ENCODE results near the gene SYNJ2.

The SYNJ2 gene

GRCh38 chr6:158015188-158015506, 33.5 kb downstream of the SYNJ2 start:
- FAIRE-seq, result no peak

DNA sequence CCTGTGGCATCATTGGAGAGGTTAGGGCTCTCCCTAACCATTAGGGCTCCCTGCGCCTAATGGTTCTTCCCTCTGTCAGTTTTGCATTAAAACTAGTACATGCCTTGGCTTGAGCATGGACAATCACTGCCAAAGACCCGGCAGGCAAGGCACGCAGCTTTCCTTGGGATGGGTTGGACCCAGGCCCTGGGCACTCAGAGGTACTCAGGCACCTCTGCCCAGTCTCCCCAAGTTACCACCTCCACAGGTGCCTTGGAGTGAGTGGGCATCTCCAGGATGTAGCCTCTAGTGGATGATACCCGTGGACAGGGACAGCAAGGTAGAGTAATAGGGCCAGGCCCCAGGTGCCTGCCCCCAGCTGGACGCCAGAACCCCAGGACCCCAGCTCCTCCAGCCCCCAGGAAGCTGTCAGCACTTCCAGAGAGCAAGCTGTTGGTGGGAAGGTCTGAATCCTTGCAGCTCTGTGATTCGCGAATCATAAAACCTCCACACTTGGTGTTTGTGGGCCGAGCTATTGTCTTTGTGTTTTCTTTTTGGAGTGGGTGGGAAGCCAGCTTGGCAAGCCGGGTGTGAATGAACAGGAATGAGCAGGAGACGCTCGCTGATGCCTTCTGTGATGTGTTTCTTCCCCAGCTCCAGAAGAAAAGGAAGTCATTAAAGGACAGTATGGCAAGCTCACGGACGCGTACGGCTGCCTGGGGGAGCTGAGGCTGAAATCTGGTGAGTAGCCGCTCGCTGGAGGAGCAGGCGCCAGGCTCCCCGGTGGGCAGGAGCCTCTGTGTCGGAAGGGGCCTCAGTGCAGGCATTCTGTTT, 35.1 kb downstream of the SYNJ2 start:
- no peak for FAIRE-seq

GRCh38 chr6:158017621-158018040, 36.0 kb downstream of the SYNJ2 start:
- FAIRE-seq, result no peak

GRCh38 chr6:158018041-158018771, 36.5 kb downstream of the SYNJ2 start:
- no peak for FAIRE-seq

DNA sequence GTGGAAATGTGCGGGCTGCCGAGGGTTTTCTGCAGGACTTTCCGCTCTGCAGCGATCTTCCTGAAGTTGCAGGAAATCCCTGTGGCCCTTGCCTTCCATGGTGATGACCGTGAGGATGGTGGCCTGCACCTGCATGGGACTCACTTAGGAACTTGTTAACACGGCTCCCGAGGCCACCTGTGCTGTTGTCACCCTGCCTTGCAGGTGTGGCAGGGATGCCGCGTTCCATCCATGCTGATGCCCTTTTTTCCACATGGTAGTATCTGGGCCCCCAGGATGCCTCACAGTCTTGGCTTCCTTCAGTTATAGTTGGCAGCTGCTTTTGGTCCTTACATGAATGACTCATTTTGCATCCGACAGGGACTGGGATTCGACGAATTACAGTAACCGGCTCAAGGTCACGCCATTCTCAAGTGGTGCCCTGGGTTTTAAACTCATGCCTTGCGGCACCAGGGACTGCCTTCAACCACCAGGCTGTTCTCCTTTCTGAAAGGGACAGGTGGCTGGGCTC, 37.2 kb downstream of the SYNJ2 start:
- no peak for FAIRE-seq

- FAIRE-seq, result no peak
Observed at GRCh38 chr6:158019416-158019815, 37.8 kb downstream of the SYNJ2 start.

- FAIRE-seq, result no peak
Observed at GRCh38 chr6:158020272-158020711, 38.6 kb downstream of the SYNJ2 start.

GRCh38 chr6:158020811-158021210, 39.1 kb downstream of the SYNJ2 start:
- FAIRE-seq, result no peak

DNA sequence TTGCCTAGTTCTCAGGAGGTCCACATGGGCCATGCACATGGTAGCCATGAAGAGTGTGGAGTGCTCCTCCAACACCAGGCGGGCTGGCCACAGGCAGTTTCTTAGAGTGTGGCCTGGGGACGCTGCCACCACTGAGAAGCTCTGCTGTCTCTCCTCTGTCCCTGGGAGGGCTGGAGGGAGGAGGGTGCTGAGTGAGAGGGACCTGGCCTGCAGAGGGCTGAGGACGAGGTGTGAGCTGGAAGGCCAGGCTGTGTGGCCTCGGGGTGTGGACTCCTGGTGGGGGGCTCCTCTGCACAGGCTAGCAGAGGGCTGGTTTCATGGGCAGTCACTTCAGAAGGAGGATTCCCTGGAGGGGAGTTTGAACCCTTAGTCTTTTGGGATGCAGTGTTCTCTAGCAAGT, 39.7 kb downstream of the SYNJ2 start:
- FAIRE-seq, result no peak

DNA sequence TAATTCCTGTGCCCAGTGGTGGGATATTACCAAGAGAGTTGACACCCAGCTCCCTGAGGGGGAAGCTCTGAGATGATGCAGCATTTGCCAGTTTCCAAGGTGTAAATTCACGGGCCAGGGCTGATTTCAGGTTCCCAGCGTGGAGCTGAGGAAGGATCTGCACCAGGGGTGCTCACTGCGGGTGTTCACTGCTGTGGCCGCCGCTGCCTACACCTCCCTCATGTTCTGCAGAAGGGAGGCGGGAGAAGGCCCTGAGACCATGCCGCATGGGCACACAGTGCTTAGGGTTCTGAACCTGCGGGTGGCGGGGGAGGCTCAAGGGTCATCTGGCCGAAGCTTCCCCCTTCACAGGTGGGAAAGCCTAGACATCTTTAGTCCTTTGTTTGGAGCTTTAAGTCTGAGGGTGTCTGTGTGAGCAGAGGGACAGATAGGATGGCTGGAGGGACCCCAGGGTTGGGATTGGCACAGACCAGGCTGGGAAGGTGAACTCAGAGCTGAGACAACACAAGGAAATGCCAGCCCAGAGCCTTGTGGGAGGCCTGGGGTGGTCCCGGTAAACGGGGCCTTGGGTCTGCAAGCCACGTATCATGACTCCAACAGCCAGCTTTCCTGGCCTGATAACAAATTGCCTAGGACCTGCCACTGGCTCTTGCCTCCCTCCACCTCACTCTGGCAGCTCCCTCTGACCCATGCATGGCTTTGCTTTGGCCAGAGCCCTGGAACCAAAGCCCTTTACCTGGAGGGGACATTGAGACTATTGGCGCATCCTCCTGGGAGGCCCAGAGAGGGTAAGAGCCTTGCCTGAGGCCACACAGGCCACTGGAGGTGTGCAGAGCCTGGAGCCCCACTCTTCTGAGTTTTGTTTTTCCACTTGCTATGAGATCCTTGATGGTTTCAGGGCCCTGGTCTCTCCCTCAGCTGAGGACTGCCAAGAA, 40.4 kb downstream of the SYNJ2 start:
- no peak for FAIRE-seq

DNA sequence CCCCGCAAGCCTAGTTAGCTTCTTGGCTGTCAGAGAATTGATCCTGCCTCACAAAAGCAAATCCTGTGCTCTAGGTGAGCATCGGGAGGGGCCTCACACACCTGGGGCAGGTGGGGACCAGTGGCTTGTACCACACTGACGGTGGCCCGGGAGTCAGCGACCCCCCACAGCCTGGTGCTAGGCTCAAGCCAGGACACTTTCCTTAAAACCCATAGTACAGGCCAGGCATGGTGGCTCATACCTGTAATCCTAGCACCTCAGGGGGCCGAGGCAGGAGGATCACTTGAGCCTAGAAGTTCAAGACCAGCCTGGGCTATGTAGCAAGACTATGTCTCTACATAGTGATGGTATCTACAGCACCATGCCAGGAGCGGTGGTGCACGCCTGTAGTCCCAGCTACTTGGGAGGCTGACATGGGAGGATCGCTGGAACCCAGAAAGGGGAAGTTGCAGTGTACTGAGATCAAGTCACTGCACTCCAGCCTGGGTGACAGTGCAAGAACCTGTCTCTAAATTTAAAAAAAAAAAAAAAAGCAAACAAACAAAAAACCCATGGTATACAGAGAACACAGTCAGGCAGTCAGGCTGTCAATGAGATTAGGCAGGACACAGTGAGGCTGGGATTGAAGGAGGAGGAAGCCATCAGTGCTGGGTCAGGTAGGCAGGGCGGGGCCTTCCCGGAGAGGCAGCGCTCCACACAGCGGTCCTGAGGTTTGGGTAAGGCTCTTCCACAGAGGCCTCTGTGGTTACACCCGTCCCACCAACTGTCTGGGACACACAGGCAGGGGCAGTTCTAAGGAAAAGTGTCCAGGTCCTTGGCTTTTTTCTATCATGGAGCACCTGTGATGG, 41.3 kb downstream of the SYNJ2 start:
- FAIRE-seq, result no peak

DNA sequence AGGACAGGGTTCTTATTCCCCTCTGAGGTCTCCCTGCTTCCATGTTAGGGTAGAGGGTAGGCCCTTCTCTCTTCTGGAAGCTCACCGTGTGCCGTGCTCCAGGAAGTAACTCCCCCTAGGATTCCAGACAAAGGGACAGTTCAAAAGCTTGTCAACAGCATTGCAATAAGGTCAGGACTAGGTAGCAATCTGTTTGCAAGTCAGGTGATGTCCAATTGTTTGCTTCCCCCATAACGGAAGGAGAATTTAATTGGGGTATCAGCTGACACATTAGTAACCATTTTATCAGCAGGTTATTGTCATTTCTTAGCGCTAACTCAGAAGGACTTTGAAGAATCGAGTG, 41.9 kb downstream of the SYNJ2 start:
- peak; percentile 17 for FAIRE-seq

- FAIRE-seq, result no peak
Observed at GRCh38 chr6:158024566-158025297, 43.1 kb downstream of the SYNJ2 start.

GRCh38 chr6:158026054-158026900, 44.6 kb downstream of the SYNJ2 start:
- peak; percentile 75 for FAIRE-seq

- no peak for FAIRE-seq
Observed at GRCh38 chr6:158026901-158027589, 45.4 kb downstream of the SYNJ2 start.

- no peak for FAIRE-seq
Observed at GRCh38 chr6:158027590-158028285, 46.1 kb downstream of the SYNJ2 start.

- no peak for FAIRE-seq
Observed at GRCh38 chr6:158028421-158028820, 46.8 kb downstream of the SYNJ2 start.

- FAIRE-seq, result no peak
Observed at GRCh38 chr6:158028876-158029275, 47.2 kb downstream of the SYNJ2 start.

DNA sequence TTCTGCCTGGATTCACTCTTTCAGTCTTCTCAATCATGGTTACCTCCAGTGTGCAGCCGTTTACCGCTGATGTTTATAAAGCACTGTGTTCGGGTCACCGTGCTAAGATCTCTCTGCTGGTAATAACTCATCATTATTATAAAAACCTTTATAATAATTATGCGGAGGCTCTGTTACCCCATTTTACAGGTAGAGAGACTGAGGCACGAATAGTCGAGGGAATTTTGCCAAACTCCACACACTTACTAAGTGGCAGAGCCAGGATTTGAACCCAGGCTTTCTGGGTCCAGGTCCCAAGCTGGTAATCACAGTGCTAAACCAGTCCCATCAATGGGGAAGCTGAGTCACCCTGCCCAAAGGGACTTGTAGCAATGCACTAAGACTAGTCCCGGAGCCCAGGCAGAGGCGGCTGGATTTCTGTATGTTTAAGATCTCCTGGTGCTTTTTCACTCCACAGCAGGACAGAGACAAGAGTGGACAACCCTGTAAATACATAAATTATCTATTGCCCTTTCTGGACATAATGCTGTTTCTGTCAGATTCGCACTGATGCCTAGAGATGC, 48.1 kb downstream of the SYNJ2 start:
- no peak for FAIRE-seq
